HG03139 (cell line): ENCODE measurements around the gene DCC.

ENCODE experiments used
- ATAC-seq: cut with Tn5 transposase; IDR thresholded peaks from one replicate; pipeline ENCODE4 v1.9.1; 2021; ENCODE audit not compliant: unreplicated experiment

DCC gene

DNA sequence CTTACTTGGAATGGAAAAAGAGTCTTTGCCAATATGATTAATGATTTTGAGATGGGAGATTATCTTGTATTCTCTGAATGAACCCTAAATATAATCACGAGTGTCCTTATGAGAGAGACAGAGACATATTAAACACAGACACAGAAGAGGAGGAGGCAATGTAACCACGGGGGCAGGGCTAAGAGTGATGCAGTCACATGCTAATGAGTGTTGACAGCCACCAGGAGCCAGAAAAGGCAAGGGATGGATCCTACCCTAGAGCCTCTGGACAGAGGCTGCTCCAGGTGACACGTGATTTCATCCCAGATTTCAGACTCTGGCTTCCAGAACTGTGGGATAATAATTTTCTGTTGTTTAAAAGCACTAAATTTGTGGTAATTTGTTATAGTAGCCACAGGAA, 1204.9 kb downstream of the DCC start:
- no peak for ATAC-seq

DNA sequence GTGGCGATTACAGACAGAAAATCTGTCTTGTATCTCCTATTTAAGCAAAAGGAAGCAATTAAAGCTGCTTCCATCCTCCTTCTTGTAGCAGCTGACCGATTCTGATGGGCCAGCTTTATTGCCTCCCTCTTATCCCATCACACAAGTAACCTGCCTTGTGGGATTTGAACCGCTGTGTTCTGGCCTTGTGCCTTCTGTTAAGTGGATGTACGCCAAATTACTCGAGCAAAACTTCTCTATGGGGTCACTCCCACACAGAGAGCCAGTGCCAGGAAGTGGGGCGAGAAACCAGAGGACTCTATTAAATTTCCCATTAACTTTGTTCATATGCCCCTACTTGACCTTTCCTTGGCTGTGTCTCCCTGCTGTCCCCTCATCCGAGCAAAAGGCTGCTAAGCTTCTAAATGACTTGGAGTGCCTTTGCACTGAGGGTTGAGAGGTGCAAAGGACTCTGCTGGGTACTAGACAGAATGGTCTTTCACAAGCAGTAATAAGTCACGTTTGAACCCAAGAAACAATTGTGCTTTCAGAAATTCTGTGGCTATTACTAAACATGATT, 1212.0 kb downstream of the DCC start:
- no peak for ATAC-seq

DNA sequence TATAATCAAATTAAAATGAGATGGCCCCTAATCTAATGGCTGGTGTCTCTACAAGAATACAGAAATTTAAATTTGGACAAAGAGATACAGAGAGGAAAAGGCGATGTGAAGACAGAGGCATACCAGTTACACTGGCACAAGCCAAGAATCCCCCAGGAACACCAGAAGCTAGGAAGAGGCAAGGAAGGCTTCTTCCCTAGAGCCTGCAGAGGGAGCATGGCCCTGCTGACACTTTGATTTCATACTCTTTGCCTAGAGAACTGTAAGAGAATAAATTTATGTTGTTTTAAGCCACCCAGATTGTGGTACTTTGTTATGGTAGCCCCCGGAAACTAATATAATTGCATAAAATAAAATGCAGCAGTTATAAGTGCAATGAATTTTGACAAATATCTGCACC, 1213.0 kb downstream of the DCC start:
- no peak for ATAC-seq

GRCh38 chr18:53556450-53556849, 1216.5 kb downstream of the DCC start:
- no peak for ATAC-seq

GRCh38 chr18:53560546-53560945, 1220.5 kb downstream of the DCC start:
- ATAC-seq, result no peak

GRCh38 chr18:53566626-53567025, 1226.6 kb downstream of the DCC start:
- no peak for ATAC-seq

DNA sequence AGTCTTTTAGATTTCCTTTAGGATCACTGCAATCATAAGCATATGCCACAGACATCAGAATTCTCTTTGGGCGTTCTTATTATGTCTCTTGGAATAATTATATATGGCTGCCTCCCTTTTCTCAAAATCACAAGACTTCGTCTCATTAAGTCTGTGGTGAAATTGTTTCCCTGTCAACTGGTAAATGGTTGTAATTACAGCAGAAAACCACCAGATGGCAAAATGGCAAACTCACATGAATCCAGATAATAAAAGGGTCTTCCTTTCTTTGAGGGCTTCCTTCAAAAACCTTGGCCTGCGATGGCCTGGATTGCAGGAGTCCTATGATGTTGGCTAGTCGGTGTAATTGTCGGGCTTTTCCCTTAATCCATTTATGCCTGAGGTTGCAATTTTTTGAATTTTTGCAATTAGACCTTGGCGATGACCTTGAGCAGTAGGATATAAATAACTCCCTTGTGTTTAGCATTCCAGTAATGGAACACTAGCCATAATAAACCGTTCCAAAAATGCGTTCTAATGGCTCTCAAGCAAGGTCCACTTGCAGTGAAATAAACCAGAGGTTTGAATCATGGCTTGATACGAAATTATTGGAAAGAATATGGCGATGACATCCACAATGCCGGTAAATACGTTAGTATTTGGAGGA, 1228.1 kb downstream of the DCC start:
- ATAC-seq, result no peak
